ENCODE results near the gene C11orf21. TPM values are rescaled to one million over a fixed set of nuclear protein-coding genes. Genes with fewer than 3 reads are reported as not detected.

The C11orf21 gene
- total and polyA plus RNA-seq, 2 donors (not counting 1 experiment from before 2014, with no cell fraction given) = under 0.01 TPM; not detected in 1

GRCh38 chr11:2329551-2329950 lies 27.8 kb upstream of the C11orf21 start:
- Histone ChIP-seq H2AFZ (ENCODE audit: low read length) (no peak overlapping the region), H3K9ac (ENCODE audit: insufficient read depth, low read length) (no peak overlapping the region), H3K36me3 (ENCODE audit: control insufficient read depth, insufficient read depth, low read length) (no peaks in the 10 kb centered on the region), H3K79me2 (ENCODE audit: control insufficient read depth, insufficient read depth, low read length) (no peaks in the 10 kb centered on the region), H4K20me1 (ENCODE audit: control insufficient read depth, extremely low read depth, insufficient read depth, low read length) (no peaks in the 10 kb centered on the region), H3K4me2 (ENCODE audit: extremely low read depth, insufficient read depth, low read length) (no peak overlapping the region), H3K27me3 (ENCODE audit: control insufficient read depth, insufficient read depth, low read length) (no peaks in the 10 kb centered on the region), H3K4me1 (ENCODE audit: control insufficient read depth, extremely low read depth, insufficient read depth, low read length) (no peaks in the 10 kb centered on the region), H3K4me3 (replicated peaks in 1 of 4; ENCODE audit: control extremely low read depth in 1 of 4, insufficient read depth in 1 of 4, low read depth in 3 of 4, low read length in 4 of 4) (no peak overlapping the region), H3K27ac (ENCODE audit: insufficient read depth, low read length) (no peak overlapping the region), H3K9me3 (ENCODE audit: control insufficient read depth, insufficient read depth, low read depth, low read length) (no peaks in the 10 kb centered on the region)
- no peak for DNase-seq (ENCODE audit: low read depth in 2 of 2)
- no peak for TF ChIP-seq EZH2 (IDR thresholded peaks at IDR 0.05; ENCODE audit: low read length, missing control alignments)
- TF ChIP-seq CTCF (conservative IDR thresholded peaks at IDR 0.05 in 1 of 2, IDR thresholded peaks at IDR 0.05 in 1 of 2; ENCODE audit: low read depth in 1 of 2, low read length in 2 of 2) = no peak

- Histone ChIP-seq H2AFZ (ENCODE audit: low read length) (no peak overlapping the region), H3K9ac (ENCODE audit: insufficient read depth, low read length) (no peak overlapping the region), H3K4me3 (replicated peaks in 1 of 4; ENCODE audit: control extremely low read depth in 1 of 4, insufficient read depth in 1 of 4, low read depth in 3 of 4, low read length in 4 of 4) (no peak overlapping the region), H3K27me3 (ENCODE audit: control insufficient read depth, insufficient read depth, low read length) (no peaks in the 10 kb centered on the region), H3K4me2 (ENCODE audit: extremely low read depth, insufficient read depth, low read length) (no peak overlapping the region), H3K79me2 (ENCODE audit: control insufficient read depth, insufficient read depth, low read length) (no peaks in the 10 kb centered on the region), H3K36me3 (ENCODE audit: control insufficient read depth, insufficient read depth, low read length) (no peaks in the 10 kb centered on the region), H3K4me1 (ENCODE audit: control insufficient read depth, extremely low read depth, insufficient read depth, low read length) (no peaks in the 10 kb centered on the region), H4K20me1 (ENCODE audit: control insufficient read depth, extremely low read depth, insufficient read depth, low read length) (no peaks in the 10 kb centered on the region), H3K27ac (ENCODE audit: insufficient read depth, low read length) (no peak overlapping the region), H3K9me3 (ENCODE audit: control insufficient read depth, insufficient read depth, low read depth, low read length) (no peaks in the 10 kb centered on the region)
- no peak for TF ChIP-seq CTCF (conservative IDR thresholded peaks at IDR 0.05 in 1 of 2, IDR thresholded peaks at IDR 0.05 in 1 of 2; ENCODE audit: low read depth in 1 of 2, low read length in 2 of 2)
- TF ChIP-seq EZH2 (IDR thresholded peaks at IDR 0.05; ENCODE audit: low read length, missing control alignments) = no peak
- no peak for DNase-seq (ENCODE audit: low read depth in 2 of 2)
Measured at GRCh38 chr11:2328656-2329354, 27.1 kb upstream of the C11orf21 start.

GRCh38 chr11:2328021-2328420 lies 26.3 kb upstream of the C11orf21 start:
- Histone ChIP-seq H3K27me3 (ENCODE audit: control insufficient read depth, insufficient read depth, low read length) (no peaks in the 10 kb centered on the region), H3K4me3 (replicated peaks in 1 of 4; ENCODE audit: control extremely low read depth in 1 of 4, insufficient read depth in 1 of 4, low read depth in 3 of 4, low read length in 4 of 4) (no peak overlapping the region), H2AFZ (ENCODE audit: low read length) (no peak overlapping the region), H3K27ac (ENCODE audit: insufficient read depth, low read length) (no peak overlapping the region), H3K9me3 (ENCODE audit: control insufficient read depth, insufficient read depth, low read depth, low read length) (no peaks in the 10 kb centered on the region), H3K9ac (ENCODE audit: insufficient read depth, low read length) (no peak overlapping the region), H3K4me2 (ENCODE audit: extremely low read depth, insufficient read depth, low read length) (no peak overlapping the region), H3K79me2 (ENCODE audit: control insufficient read depth, insufficient read depth, low read length) (no peaks in the 10 kb centered on the region), H3K36me3 (ENCODE audit: control insufficient read depth, insufficient read depth, low read length) (no peaks in the 10 kb centered on the region), H4K20me1 (ENCODE audit: control insufficient read depth, extremely low read depth, insufficient read depth, low read length) (no peaks in the 10 kb centered on the region), H3K4me1 (ENCODE audit: control insufficient read depth, extremely low read depth, insufficient read depth, low read length) (no peaks in the 10 kb centered on the region)
- no peak for DNase-seq (ENCODE audit: low read depth in 2 of 2)
- TF ChIP-seq CTCF (conservative IDR thresholded peaks at IDR 0.05 in 1 of 2, IDR thresholded peaks at IDR 0.05 in 1 of 2; ENCODE audit: low read depth in 1 of 2, low read length in 2 of 2) (no peak), EZH2 (IDR thresholded peaks at IDR 0.05; ENCODE audit: low read length, missing control alignments) (no peak)
